HUES6 (cell line): ENCODE measurements around the gene RAPGEF6.
"Not testable (repeated sequence)": the region's sequence is repeated elsewhere in the genome, so short reads cannot be mapped to it uniquely, and the experiment has no call there.

Experiments used
- H3K27ac ChIP-seq: 2 replicates; pipeline ENCODE4 v1.7.0; 2013; ENCODE audit warnings: low read depth, mild to moderate bottlenecking, low read length, inconsistent platforms
- H3K27me3 ChIP-seq: 2 replicates; pipeline ENCODE4 v1.6.1; 2013; ENCODE audit warnings: low read length; ENCODE audit not compliant: control insufficient read depth, insufficient read depth
- H3K36me3 ChIP-seq: 2 replicates; pipeline ENCODE4 v1.6.1; 2013; ENCODE audit warnings: low read length; ENCODE audit not compliant: control insufficient read depth, insufficient read depth
- H3K4me1 ChIP-seq: 2 replicates; pipeline ENCODE4 v1.6.1; 2013; ENCODE audit warnings: low read length; ENCODE audit not compliant: control insufficient read depth, insufficient read depth
- H3K4me3 ChIP-seq: 2 replicates; pipeline ENCODE4 v1.5.1; 2013; ENCODE audit warnings: low read depth, low read length
- H3K9ac ChIP-seq: one replicate; pipeline ENCODE4 v1.6.1; 2013; ENCODE audit warnings: mild to moderate bottlenecking, low read length
- H3K9me3 ChIP-seq: 2 replicates; pipeline ENCODE4 v1.6.1; 2013; ENCODE audit warnings: low read depth, low read length; ENCODE audit not compliant: control insufficient read depth, insufficient read depth

The RAPGEF6 gene, protein sequence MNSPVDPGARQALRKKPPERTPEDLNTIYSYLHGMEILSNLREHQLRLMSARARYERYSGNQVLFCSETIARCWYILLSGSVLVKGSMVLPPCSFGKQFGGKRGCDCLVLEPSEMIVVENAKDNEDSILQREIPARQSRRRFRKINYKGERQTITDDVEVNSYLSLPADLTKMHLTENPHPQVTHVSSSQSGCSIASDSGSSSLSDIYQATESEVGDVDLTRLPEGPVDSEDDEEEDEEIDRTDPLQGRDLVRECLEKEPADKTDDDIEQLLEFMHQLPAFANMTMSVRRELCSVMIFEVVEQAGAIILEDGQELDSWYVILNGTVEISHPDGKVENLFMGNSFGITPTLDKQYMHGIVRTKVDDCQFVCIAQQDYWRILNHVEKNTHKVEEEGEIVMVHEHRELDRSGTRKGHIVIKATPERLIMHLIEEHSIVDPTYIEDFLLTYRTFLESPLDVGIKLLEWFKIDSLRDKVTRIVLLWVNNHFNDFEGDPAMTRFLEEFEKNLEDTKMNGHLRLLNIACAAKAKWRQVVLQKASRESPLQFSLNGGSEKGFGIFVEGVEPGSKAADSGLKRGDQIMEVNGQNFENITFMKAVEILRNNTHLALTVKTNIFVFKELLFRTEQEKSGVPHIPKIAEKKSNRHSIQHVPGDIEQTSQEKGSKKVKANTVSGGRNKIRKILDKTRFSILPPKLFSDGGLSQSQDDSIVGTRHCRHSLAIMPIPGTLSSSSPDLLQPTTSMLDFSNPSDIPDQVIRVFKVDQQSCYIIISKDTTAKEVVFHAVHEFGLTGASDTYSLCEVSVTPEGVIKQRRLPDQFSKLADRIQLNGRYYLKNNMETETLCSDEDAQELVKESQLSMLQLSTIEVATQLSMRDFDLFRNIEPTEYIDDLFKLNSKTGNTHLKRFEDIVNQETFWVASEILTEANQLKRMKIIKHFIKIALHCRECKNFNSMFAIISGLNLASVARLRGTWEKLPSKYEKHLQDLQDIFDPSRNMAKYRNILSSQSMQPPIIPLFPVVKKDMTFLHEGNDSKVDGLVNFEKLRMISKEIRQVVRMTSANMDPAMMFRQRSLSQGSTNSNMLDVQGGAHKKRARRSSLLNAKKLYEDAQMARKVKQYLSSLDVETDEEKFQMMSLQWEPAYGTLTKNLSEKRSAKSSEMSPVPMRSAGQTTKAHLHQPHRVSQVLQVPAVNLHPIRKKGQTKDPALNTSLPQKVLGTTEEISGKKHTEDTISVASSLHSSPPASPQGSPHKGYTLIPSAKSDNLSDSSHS (N-terminal part only)

DNA sequence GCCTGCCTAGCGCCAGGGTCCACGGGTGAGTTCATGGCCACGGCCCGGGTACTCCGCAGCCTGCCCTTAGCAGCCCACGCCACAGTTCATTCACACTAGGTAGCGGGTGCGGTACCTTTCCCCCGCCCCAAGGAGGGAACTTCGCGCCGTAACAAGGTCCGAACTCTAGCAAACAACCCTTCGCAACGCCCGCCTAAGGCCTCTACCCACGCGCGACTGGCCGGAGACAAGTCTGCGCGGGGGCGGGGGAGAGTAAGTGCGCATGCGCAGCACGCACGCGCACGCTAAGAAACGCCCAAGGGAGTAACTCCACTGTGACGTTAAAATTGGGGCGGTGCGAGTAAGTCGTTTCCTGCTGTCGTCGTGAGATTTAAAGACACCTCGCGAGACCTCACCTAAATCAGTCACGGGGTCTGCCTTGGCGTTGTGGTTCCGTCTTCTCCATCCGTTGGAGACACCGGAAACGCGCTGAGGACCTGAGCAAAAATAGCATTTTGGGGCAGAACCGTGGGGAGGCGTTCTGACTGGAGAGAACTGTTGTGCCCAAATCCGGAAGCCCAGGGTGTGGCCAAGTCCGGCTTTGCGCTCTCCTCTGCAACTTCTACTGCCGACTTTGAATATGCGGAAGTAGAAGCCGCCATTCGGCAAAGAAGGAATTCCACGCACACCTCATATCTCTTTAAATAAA, at the start of gene RAPGEF6:
TSS of gene RAPGEF6 (minus strand) at position 234 of the 688 bp plus-strand sequence. CDS start at position 35, 199 bp downstream.
- Histone ChIP-seq H3K9ac (peak within 1 kb of the TSS; percentile 95), H3K27ac (peak within 1 kb of the TSS; percentile 94), H3K4me1 (peaks cover 16% of the 10 kb centered on the region), H3K36me3 (no peaks in the 10 kb centered on the region), H3K9me3 (no peaks in the 10 kb centered on the region), H3K4me3 (peak within 1 kb of the TSS; percentile 93), H3K27me3 (no peaks in the 10 kb centered on the region)

DNA sequence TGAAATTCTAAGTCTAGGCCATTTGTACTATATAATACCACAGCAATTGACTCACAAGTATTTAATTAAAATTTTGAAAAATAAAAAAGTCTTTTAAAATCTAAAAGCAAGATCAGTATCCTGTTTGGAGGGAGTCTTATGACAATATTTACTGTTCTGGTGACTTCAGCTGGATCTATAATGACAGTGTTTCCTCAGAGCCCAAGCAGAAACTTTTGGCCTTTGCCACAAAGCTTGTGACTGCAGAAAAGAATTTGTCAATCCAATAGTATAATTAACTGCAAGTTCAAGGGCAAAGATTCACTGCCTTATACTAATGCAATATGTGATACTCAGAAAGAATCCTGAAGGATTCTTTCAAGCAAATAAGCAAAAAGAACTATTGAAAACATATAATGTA, 49.6 kb upstream of the RAPGEF6 start:
- H3K4me3 ChIP-seq: no peak overlapping the region
- no peaks in the 10 kb centered on the region for H3K9me3 ChIP-seq
- H3K4me1 ChIP-seq: peaks cover 6% of the 10 kb centered on the region; the same call in 1 of the 2 replicates
- 0 out of 2 replicates have a peak, but pooled peaks cover under 1% of the 10 kb centered on the region for H3K36me3 ChIP-seq
- no peak overlapping the region for H3K27ac ChIP-seq
- H3K27me3 ChIP-seq: no peaks in the 10 kb centered on the region
- no peak overlapping the region for H3K9ac ChIP-seq

DNA sequence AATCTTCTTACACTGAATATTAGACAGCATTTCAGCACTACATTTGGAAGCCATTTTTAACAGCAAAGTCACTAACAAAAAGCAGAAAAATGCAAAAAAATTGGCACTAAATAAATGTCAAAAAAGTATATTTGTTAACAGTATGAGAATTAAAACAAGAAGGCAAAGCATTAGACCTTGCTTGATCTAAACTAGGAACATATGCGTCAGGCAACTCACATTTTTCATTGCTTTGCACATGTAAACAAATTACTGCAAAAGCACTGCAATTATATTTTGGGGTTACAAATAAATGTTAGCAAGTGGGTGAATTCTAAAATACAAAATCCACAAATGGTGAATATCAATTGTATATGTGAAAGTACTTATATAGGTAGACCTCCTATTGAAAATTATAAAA, 49.0 kb upstream of the RAPGEF6 start:
- no peaks in the 10 kb centered on the region for H3K27me3 ChIP-seq
- peaks cover 6% of the 10 kb centered on the region for H3K36me3 ChIP-seq
- no peak overlapping the region for H3K4me3 ChIP-seq
- H3K27ac ChIP-seq: no peak overlapping the region
- H3K9me3 ChIP-seq: no peaks in the 10 kb centered on the region
- H3K9ac ChIP-seq: no peak overlapping the region
- peaks cover 6% of the 10 kb centered on the region; the same call in 1 of the 2 replicates for H3K4me1 ChIP-seq

DNA sequence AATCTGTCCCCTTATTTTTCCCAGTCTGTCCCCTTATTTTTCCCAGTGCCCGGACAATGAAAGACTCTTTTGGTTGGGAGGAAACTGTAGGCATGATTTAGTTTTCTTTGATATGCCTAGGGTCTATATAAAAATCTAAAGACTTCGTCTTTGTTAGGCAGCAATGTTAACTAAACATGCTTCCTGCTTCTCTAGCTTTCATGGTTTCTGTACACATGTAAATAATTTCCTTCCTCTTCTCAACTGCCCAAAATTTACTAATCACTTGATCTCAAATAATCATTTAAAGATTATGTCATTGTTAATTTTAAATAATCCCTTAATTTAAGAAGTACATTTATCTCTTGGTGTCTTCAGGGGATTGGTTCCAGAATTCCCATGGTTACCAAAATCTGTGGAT, 47.8 kb upstream of the RAPGEF6 start:
- Histone ChIP-seq H3K9ac (no peak overlapping the region), H3K27ac (no peak overlapping the region), H3K4me1 (peaks cover 4% of the 10 kb centered on the region; the same call in 1 of the 2 replicates), H3K27me3 (no peaks in the 10 kb centered on the region), H3K9me3 (no peaks in the 10 kb centered on the region), H3K4me3 (no peak overlapping the region), H3K36me3 (peaks cover 11% of the 10 kb centered on the region)

DNA sequence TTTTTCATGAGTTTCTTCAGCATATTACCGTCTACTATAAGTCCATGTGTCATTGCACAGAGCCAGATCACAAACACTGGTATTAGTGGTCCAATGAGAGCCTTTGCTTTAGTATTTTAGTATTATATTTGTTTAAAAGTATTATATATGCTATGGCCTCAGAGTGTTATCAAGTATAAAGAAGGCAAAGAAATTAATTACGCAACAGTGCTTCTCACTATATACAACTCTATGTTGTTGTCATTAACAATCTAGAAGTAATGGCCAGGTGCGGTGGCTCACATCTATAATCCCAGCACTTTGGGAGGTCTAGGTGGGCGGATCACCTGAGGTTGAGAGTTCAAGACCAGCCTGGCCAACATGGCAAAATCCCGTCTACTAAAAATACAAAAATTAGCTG, 47.1 kb upstream of the RAPGEF6 start:
- Histone ChIP-seq H3K27ac (no peak overlapping the region), H3K9me3 (no peaks in the 10 kb centered on the region), H3K27me3 (no peaks in the 10 kb centered on the region), H3K36me3 (peaks cover 16% of the 10 kb centered on the region), H3K9ac (no peak overlapping the region), H3K4me1 (no peaks in the 10 kb centered on the region), H3K4me3 (no peak overlapping the region)

DNA sequence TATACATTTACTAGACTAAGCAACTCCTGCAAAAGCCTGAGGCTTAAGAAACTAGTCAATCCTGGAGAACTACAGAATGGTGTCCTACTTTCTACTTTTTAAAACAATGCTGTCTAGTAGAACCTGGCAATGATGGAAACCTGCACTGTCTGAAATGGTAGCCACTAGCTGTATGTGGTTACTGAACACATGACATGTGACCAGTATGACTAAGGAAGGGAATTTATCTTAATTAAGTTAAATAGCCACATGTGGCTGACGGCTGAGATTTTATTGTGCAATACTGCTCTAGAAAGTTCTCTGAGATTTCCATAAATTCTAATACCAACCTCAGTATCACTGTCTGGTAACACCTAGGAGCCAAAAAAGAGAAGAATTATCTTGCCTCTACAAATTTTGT, 44.9 kb upstream of the RAPGEF6 start:
- Histone ChIP-seq H3K27me3 (no peaks in the 10 kb centered on the region), H3K36me3 (peaks cover 30% of the 10 kb centered on the region), H3K9ac (no peak overlapping the region), H3K9me3 (no peaks in the 10 kb centered on the region), H3K4me3 (no peak overlapping the region), H3K4me1 (no peaks in the 10 kb centered on the region), H3K27ac (no peak overlapping the region)

DNA sequence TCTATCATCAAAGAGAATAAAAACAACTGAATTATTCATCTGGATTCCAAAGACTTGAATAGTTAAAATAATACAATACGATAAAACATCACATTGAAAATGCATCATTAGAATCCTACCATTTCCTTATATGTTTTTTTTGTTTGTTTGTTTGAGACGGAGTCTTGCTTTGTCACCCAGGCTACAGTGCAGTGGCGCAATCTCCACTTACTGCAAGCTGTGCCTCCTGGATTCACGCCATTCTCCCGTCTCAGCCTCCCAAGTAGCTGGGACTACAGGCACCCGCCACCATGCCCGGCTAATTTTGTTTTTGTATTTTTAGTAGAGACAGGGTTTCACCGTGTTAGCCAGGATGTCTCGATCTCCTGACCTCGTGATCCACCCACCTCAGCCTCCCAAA, 43.2 kb upstream of the RAPGEF6 start:
- H3K27me3 ChIP-seq, H3K9me3 ChIP-seq, H3K9ac ChIP-seq, H3K4me1 ChIP-seq, H3K27ac ChIP-seq, H3K4me3 ChIP-seq: not testable (repeated sequence)
- peaks cover 36% of the 10 kb centered on the region for H3K36me3 ChIP-seq

DNA sequence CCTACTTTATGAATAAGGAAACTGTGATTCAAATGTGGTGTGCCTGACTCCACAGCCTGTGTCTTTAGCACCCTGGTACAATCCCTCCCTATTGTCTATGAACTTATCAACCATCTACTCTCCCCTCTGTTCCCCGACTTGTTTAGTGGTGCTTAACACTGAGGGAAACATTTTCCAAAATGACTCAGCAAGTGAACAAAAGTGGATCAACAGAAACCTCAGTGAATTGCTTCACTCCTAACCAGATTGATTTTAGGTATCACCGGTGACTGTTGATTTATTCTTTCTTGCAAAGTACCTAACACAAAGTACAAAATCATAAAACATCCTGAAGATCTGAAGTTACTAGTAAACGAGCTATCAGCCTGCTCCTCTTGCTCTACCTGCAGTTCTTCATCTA, 42.1 kb upstream of the RAPGEF6 start:
- no peak overlapping the region for H3K4me3 ChIP-seq
- peaks cover 37% of the 10 kb centered on the region for H3K36me3 ChIP-seq
- H3K27me3 ChIP-seq: no peaks in the 10 kb centered on the region
- H3K9ac ChIP-seq: no peak overlapping the region
- H3K27ac ChIP-seq: no peak overlapping the region
- peaks cover 4% of the 10 kb centered on the region; the same call in 1 of the 2 replicates for H3K4me1 ChIP-seq
- no peaks in the 10 kb centered on the region for H3K9me3 ChIP-seq

DNA sequence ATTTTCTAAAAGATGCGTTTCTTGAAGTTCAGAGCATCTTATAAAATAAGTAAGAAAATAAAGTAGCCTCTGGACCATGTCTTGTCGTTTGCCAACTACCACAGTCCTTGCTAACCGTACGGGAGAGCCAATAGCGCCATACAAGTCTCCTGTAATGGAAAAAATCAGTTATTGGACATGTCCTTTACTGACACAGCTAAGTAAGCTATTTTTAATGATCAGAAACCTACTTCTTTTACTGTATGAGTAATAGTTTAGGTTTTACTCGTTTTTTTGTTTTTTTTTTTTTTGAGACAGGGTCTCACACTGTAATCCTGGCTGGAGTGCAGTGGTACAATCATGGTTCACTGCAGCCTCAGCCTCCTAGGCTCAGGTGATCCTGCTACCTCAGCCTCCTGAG, 37.7 kb upstream of the RAPGEF6 start:
- Histone ChIP-seq H3K4me1 (peaks cover 5% of the 10 kb centered on the region; the same call in 1 of the 2 replicates), H3K27ac (no peak overlapping the region), H3K9me3 (no peaks in the 10 kb centered on the region), H3K36me3 (peaks cover 42% of the 10 kb centered on the region), H3K27me3 (no peaks in the 10 kb centered on the region), H3K4me3 (no peak overlapping the region), H3K9ac (no peak overlapping the region)

DNA sequence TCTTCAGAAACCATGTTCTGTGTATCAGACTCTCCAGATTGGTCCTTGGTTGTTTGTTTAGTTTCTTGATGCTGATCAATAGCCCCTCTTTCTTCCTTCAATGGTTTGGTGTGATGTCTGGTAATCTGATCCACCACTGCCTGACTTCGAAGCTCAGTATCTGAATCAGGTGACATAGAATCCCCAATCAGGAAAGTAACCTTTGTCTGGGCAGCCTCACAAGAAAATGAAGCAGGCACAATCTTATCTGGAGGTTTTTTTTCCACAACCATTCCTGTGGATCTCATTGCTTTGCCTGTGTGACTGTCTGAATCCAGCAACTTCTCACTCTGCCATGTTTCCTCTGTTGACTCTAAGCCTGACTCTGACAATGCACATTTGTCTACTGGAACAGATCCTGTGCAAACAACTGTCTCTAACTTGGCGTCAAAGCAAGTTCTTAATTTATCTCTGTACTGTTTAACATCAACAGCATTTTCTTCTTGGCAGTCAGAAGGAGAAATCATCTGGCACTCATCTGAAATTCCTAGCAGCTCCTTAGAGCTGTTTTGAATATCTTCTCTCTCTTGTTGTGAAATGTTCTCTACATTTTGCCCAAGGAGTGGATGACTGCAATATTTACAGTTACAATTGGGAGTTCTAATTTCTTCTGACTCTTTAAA, 37.1 kb upstream of the RAPGEF6 start:
- Histone ChIP-seq H3K9ac (no peak overlapping the region), H3K4me1 (peaks cover 5% of the 10 kb centered on the region; the same call in 1 of the 2 replicates), H3K27ac (0 out of 2 replicates have a peak overlapping the region, but pooled peaks have one; percentile 7), H3K9me3 (no peaks in the 10 kb centered on the region), H3K36me3 (peaks cover 36% of the 10 kb centered on the region), H3K27me3 (no peaks in the 10 kb centered on the region), H3K4me3 (no peak overlapping the region)
